Muscle of leg (tissue), 11 donors: ENCODE measurements around the gene TACR2. TPM values are rescaled to one million over a fixed set of nuclear protein-coding genes. Genes with fewer than 3 reads are reported as not detected.

Experiments
- DNase-seq: peaks from one replicate; pipeline ENCODE4 v3.0.0; 2013
- H3K27ac ChIP-seq: one replicate; pipeline ENCODE4 v1.5.1; 2013; ENCODE audit warnings: mild to moderate bottlenecking, low read length, control low read depth
- H3K27me3 ChIP-seq: one replicate; pipeline ENCODE4 v1.6.1; 2013; ENCODE audit warnings: low read length; ENCODE audit not compliant: control insufficient read depth, insufficient read depth
- H3K36me3 ChIP-seq: one replicate; pipeline ENCODE4 v1.6.1; 2013; ENCODE audit warnings: low read length; ENCODE audit not compliant: control insufficient read depth, insufficient read depth
- H3K4me1 ChIP-seq: one replicate; pipeline ENCODE4 v1.6.1; 2013; ENCODE audit warnings: low read length; ENCODE audit not compliant: control insufficient read depth, insufficient read depth
- H3K4me3 ChIP-seq: one replicate; pipeline ENCODE4 v1.5.1; 2013; ENCODE audit warnings: low read length, control low read depth
- H3K9me3 ChIP-seq: replicated peaks from 2 replicates; pipeline ENCODE4 v1.6.1; 2013; ENCODE audit warnings: low read depth, low read length; ENCODE audit not compliant: control insufficient read depth
- WGBS: methylation state at CpG from one replicate; pipeline ENCODE4 v1.1.5; 2013; ENCODE audit warnings: missing lambda C conversion rate; ENCODE audit not compliant: insufficient coverage; 5-methylcytosine and 5-hydroxymethylcytosine counted together
- polyA plus RNA-seq, 8 donors: library from polyadenylated mRNA; unstranded; fragments of 120-200 nt; gene quantifications; one replicate each; pipeline versions ENCODE4 v1.2.1 to v1.2.3, GENCODE V29; 2013; ENCODE audit warnings: inconsistent platforms in 1 of 8, low replicate concordance in 1 of 8; ENCODE audit not compliant: insufficient read length in 8 of 8, insufficient read depth in 1 of 8
- total RNA-seq: library from RNA; stranded (reverse); fragments of 120-200 nt; gene quantifications from one replicate; pipeline ENCODE4 v1.2.4, GENCODE V29; 2013

TACR2 gene
- total and polyA plus RNA-seq, 9 donors: 0.13 to 0.54 (median 0.38) TPM

DNA sequence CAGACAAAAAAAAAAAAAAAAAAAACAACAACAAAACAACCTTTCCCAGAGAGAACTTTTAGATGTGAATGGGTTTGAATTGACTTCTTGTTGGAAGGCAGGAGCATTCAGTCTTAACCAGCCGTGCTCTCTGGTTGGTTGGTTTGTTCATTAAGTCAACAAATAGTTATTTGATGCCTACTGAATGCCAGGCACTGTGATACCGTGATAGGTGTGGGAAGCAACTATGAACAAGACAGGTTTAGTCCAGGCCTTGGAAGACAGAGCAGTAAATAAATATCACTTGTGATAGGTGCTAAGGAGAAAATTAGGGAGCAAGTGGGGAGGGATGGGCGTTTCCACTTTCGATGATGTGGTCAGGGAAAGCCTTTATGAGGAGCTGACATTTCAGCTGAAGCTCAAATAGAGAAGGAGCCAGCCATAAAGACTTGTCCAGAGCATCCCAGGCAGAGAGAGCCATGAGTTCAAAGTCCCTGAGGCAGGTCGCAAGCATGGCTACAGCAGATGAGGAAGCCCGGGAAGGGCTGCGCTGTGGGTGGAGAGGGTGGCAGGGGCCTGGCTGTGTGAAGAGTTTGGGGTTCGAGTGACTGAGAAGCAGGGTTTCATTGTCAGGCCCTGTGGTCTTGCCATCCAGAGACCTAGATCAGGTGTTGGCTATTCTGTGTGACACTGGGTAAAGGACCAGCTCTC lies 42.5 kb upstream of the TACR2 start:
- peaks cover 11% of the 10 kb centered on the region for H3K36me3 ChIP-seq
- peaks cover 58% of the 10 kb centered on the region for H3K4me1 ChIP-seq
- 95% methylated on average over 8 of the region's 8 CpGs for WGBS
- peak overlapping the region; percentile 16 for H3K27ac ChIP-seq
- no peaks in the 10 kb centered on the region for H3K9me3 ChIP-seq
- no peak for DNase-seq
- no peak overlapping the region for H3K4me3 ChIP-seq
- H3K27me3 ChIP-seq: no peaks in the 10 kb centered on the region

DNA sequence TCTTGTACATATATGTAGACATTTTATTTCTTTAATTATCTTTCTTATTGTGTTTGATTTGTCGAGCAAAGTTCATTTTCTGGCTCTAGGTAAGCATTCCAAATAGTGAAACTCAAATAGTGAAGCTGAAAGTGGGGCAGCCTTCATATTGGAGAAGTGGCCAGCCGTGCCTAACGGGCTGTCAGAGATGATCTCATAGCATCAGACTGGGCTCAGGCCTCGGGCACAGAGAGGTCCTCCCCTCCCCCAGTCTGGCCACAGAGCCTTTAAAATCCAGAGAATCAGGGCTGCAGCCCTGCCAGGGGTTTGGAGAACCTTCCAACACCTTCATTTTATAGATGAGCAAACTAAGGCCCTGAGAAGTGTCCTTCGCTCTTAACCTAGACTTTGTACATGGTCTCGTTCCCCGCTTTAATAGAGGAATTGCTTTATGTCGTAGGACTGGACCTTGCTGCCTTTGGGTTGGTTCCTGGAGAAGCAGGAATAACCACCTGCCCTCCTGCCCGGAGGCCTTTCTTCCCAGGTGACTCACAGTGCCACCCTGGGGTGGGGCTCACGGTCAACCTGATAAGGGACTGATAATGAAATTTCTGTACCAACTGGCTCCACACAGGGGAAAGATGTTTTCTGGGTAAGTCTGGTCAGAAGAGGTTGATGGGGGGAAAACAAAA lies 41.8 kb upstream of the TACR2 start:
- H3K36me3 ChIP-seq: peaks cover 11% of the 10 kb centered on the region
- H3K27ac ChIP-seq: peak overlapping the region; percentile 5
- peaks cover 52% of the 10 kb centered on the region for H3K4me1 ChIP-seq
- no peak overlapping the region for H3K4me3 ChIP-seq
- no peaks in the 10 kb centered on the region for H3K27me3 ChIP-seq
- WGBS: 72% methylated on average over 8 of the region's 10 CpGs
- DNase-seq: peak; percentile 41
- H3K9me3 ChIP-seq: no peaks in the 10 kb centered on the region

DNA sequence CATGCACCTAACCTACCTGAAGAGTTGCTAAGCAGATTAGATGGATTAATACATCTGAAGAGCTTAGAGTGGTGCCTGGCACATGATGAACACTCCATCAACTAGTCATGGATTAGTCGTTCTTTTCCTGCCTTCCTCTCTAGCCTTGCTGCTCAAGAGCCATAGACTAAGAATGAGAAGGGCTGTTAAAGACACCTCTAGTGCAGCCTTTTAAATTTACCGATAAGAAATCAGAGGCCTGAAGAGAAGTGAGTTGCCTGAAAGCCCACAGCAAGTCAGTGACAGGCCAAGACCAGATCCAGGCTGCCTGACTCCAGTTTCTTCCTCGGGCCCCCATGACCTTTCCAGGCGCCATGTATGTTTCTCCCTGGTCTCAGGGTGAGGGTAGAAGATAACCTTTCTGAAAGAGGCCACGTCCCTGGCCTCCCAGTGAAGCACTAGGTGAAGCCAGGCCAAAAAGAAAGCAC lies 41.1 kb upstream of the TACR2 start:
- Histone ChIP-seq H3K36me3 (peaks cover 11% of the 10 kb centered on the region), H3K4me3 (no peak overlapping the region), H3K9me3 (no peaks in the 10 kb centered on the region), H3K27ac (peak overlapping the region; percentile 5), H3K27me3 (no peaks in the 10 kb centered on the region), H3K4me1 (peaks cover 51% of the 10 kb centered on the region)
- WGBS: 69% methylated on average over 4 of the region's 5 CpGs
- DNase-seq: no peak

- Histone ChIP-seq H3K27ac (no peak overlapping the region), H3K4me3 (no peak overlapping the region), H3K9me3 (no peaks in the 10 kb centered on the region), H3K36me3 (peaks cover 11% of the 10 kb centered on the region), H3K4me1 (peaks cover 56% of the 10 kb centered on the region), H3K27me3 (peaks cover 1% of the 10 kb centered on the region)
- WGBS: 78% methylated on average over 7 of the region's 8 CpGs
- DNase-seq: no peak
Measured at GRCh38 chr10:69456880-69457693, 40.4 kb upstream of the TACR2 start.

- Histone ChIP-seq H3K4me1 (peaks cover 56% of the 10 kb centered on the region), H3K36me3 (peaks cover 11% of the 10 kb centered on the region), H3K4me3 (no peak overlapping the region), H3K9me3 (no peaks in the 10 kb centered on the region), H3K27me3 (peaks cover 7% of the 10 kb centered on the region), H3K27ac (no peak overlapping the region)
- WGBS: no CpG with 5 or more reads among the region's 10 CpGs
- no peak for DNase-seq
Measured at GRCh38 chr10:69455006-69455763, 38.5 kb upstream of the TACR2 start.

DNA sequence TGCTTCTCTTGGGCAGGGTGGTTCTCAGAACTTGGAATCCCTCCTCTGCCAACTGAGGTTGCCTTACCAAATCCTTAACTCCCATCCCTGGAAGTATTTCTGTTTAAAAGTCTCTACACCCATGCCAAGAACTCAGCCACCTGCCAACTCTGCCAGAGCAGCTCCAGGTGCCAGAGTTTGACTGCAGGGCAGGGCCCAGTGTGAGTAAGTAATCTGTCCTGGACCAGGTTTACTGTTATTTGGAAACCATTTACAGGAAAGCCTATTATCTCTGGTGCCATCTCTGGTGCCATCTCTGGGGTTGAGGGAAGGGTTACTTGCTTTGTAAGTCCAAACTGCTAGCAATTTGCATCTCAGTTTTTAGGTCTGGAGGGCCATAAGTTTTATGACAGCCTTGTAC lies 37.1 kb upstream of the TACR2 start:
- H3K4me1 ChIP-seq: peaks cover 54% of the 10 kb centered on the region
- H3K27ac ChIP-seq: no peak overlapping the region
- DNase-seq: no peak
- H3K36me3 ChIP-seq: peaks cover 11% of the 10 kb centered on the region
- H3K4me3 ChIP-seq: no peak overlapping the region
- H3K27me3 ChIP-seq: peaks cover 7% of the 10 kb centered on the region
- no peaks in the 10 kb centered on the region for H3K9me3 ChIP-seq

GRCh38 chr10:69452676-69453415 lies 36.1 kb upstream of the TACR2 start:
- H3K4me1 ChIP-seq: peaks cover 46% of the 10 kb centered on the region
- no peaks in the 10 kb centered on the region for H3K9me3 ChIP-seq
- no peak overlapping the region for H3K27ac ChIP-seq
- H3K36me3 ChIP-seq: peaks cover 11% of the 10 kb centered on the region
- WGBS: 60% methylated on average over 1 of the region's 6 CpGs
- DNase-seq: no peak
- H3K4me3 ChIP-seq: no peak overlapping the region
- peaks cover 7% of the 10 kb centered on the region for H3K27me3 ChIP-seq

GRCh38 chr10:69451784-69452251 lies 35.1 kb upstream of the TACR2 start:
- H3K4me1 ChIP-seq: peaks cover 37% of the 10 kb centered on the region
- H3K27me3 ChIP-seq: peaks cover 7% of the 10 kb centered on the region
- no peaks in the 10 kb centered on the region for H3K9me3 ChIP-seq
- H3K36me3 ChIP-seq: peaks cover 8% of the 10 kb centered on the region
- no peak for DNase-seq
- H3K4me3 ChIP-seq: peak overlapping the region; percentile 81
- H3K27ac ChIP-seq: no peak overlapping the region
- WGBS: 2% methylated on average over 31 of the region's 38 CpGs

- H3K4me3 ChIP-seq: peak within 1 kb of the TSS; percentile 81
- WGBS: under 1% methylated on average over 33 of the region's 45 CpGs
Measured at GRCh38 chr10:69451209-69451783, 34.6 kb upstream of the TACR2 start, which contains the start of gene TSPAN15. Gene TSPAN15, plus strand, starts transcription at chr10:69451465. Its CDS starts 130 bp downstream, at chr10:69451595.

More at GRCh38 chr10:69451209-69451783, 34.6 kb upstream of the TACR2 start, which contains the start of gene TSPAN15:
- peak; percentile 94 for DNase-seq
- Histone ChIP-seq H3K27ac (peak within 1 kb of the TSS; percentile 13), H3K27me3 (peaks cover 7% of the 10 kb centered on the region), H3K9me3 (no peaks in the 10 kb centered on the region), H3K4me1 (peaks cover 33% of the 10 kb centered on the region), H3K36me3 (peaks cover 2% of the 10 kb centered on the region)
